Natural killer cell (primary cell): ENCODE measurements around the gene PCDH9. TPM values are rescaled to one million over a fixed set of nuclear protein-coding genes. Genes with fewer than 3 reads are reported as not detected.

ENCODE experiments used
- ATAC-seq, 3 donors: fragments of 150-1000 bp in 2 of 3; fragments of 200-7000 bp in 1 of 3; cut with Tn5 transposase; 1 replicate in 1 of 3; 2 replicates in 2 of 3; pipeline ENCODE4 v1.10.0; 2021; ENCODE audit warnings: mild to moderate bottlenecking in 2 of 3, moderate library complexity in 2 of 3
- DNase-seq, 2 donors: peaks; one replicate each; pipeline versions ENCODE4 v3.0.0 to v3.0.0-alpha.2; 2013 to 2021; ENCODE audit warnings: mixed read lengths in 1 of 2
- H3K27ac ChIP-seq: one replicate; pipeline ENCODE4 v1.5.1; 2013; ENCODE audit warnings: mild to moderate bottlenecking, low read length
- H3K27me3 ChIP-seq: one replicate; pipeline ENCODE4 v1.6.1; 2013; ENCODE audit warnings: low read length; ENCODE audit not compliant: control insufficient read depth, insufficient read depth
- H3K36me3 ChIP-seq: one replicate; pipeline ENCODE4 v1.6.1; 2013; ENCODE audit warnings: low read length; ENCODE audit not compliant: control insufficient read depth, insufficient read depth
- H3K4me1 ChIP-seq: one replicate; pipeline ENCODE4 v1.6.1; 2013; ENCODE audit warnings: low read length; ENCODE audit not compliant: control insufficient read depth, insufficient read depth
- H3K4me3 ChIP-seq: one replicate; pipeline ENCODE4 v1.5.1; 2013; ENCODE audit warnings: low read length
- H3K9me3 ChIP-seq: one replicate; pipeline ENCODE4 v1.6.1; 2013; ENCODE audit warnings: low read length; ENCODE audit not compliant: control insufficient read depth, insufficient read depth
- H3K27ac Mint-ChIP-seq, 2 donors: one replicate each; pipeline ENCODE4 v1.8.0; 2022; ENCODE audit warnings: mild to moderate bottlenecking in 2 of 2, mixed read lengths in 2 of 2, moderate library complexity in 1 of 2
- H3K27me3 Mint-ChIP-seq, 2 donors: one replicate each; pipeline ENCODE4 v1.8.0; 2022; ENCODE audit warnings: low read depth in 2 of 2, mixed read lengths in 2 of 2
- H3K36me3 Mint-ChIP-seq: one replicate; pipeline ENCODE4 v1.8.0; 2022; ENCODE audit warnings: mixed read lengths
- H3K4me1 Mint-ChIP-seq, 2 donors: one replicate each; pipeline ENCODE4 v1.8.0; 2022; ENCODE audit warnings: mixed read lengths in 2 of 2
- H3K4me3 Mint-ChIP-seq: one replicate; pipeline ENCODE4 v1.8.0; 2022; ENCODE audit warnings: mild to moderate bottlenecking, moderate library complexity, mixed read lengths
- H3K9me3 Mint-ChIP-seq, 2 donors: one replicate each; pipeline ENCODE4 v1.8.0; 2022; ENCODE audit warnings: mixed read lengths in 2 of 2
- WGBS: methylation state at CpG from one replicate; pipeline ENCODE4 v1.1.7; 2013; ENCODE audit warnings: missing lambda C conversion rate; ENCODE audit not compliant: insufficient coverage; 5-methylcytosine and 5-hydroxymethylcytosine counted together
- intact Hi-C: fragments of 100-400 bp; cut with micrococcal nuclease; formaldehyde crosslinking; loops from one replicate; pipeline ENCODE4 v1.14.2; 2022
- total RNA-seq, 4 donors: library from RNA; stranded (reverse); fragments of 120-200 nt in 1 of 4; gene quantifications; one replicate each; pipeline versions ENCODE4 v1.2.3 to v1.2.4, GENCODE V29; 2013 to 2022
- TF ChIP-seq, protein P1 (sequence below): fragments of 200-600 bp; IDR thresholded peaks from one replicate; pipeline ENCODE4 v1.8.0; 2022; ENCODE audit warnings: antibody characterized with exemption

PCDH9 gene
- total RNA-seq, 3 donors from 2014 or later (not counting 1 experiment from before 2014, with no cell fraction given): 0.43 to 1.5 (median 0.68) TPM

DNA sequence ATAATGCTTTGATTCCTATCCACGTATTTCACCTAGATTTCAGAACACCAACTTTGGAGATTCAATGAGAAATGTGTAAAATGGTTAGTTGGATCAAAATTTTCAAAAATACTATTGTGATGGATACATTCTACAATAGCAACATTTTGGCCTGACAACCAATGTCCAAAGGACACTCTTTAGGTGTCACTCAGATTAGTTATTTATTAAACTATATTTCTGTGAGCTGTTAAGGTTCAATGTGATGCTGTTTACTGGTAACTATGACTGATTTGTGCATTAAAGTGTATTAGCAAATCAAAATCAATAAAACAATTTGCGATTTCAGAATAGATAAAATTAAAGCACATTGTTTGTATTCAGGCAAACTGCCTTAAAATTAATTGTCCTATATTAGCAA, 149.8 kb downstream of the PCDH9 start:
- H3K27ac Mint-ChIP-seq: no peak overlapping the region
- no peak overlapping the region for H3K4me3 ChIP-seq
- H3K27me3 Mint-ChIP-seq: no peaks in the 10 kb centered on the region

GRCh38 chr13:67078062-67078461, 152.1 kb downstream of the PCDH9 start:
- H3K4me3 Mint-ChIP-seq: no peak overlapping the region
- H3K4me3 ChIP-seq: no peak overlapping the region
- no peak overlapping the region for H3K27ac Mint-ChIP-seq
- intact Hi-C loops: no loop called here
- no peaks in the 10 kb centered on the region for H3K4me1 Mint-ChIP-seq
- H3K36me3 ChIP-seq: no peaks in the 10 kb centered on the region
- DNase-seq (no peak), ATAC-seq (no peak)
- no peaks in the 10 kb centered on the region for H3K27me3 Mint-ChIP-seq
- TF ChIP-seq, protein P1, sequence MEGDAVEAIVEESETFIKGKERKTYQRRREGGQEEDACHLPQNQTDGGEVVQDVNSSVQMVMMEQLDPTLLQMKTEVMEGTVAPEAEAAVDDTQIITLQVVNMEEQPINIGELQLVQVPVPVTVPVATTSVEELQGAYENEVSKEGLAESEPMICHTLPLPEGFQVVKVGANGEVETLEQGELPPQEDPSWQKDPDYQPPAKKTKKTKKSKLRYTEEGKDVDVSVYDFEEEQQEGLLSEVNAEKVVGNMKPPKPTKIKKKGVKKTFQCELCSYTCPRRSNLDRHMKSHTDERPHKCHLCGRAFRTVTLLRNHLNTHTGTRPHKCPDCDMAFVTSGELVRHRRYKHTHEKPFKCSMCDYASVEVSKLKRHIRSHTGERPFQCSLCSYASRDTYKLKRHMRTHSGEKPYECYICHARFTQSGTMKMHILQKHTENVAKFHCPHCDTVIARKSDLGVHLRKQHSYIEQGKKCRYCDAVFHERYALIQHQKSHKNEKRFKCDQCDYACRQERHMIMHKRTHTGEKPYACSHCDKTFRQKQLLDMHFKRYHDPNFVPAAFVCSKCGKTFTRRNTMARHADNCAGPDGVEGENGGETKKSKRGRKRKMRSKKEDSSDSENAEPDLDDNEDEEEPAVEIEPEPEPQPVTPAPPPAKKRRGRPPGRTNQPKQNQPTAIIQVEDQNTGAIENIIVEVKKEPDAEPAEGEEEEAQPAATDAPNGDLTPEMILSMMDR: no peak
- no peaks in the 10 kb centered on the region for H3K4me1 ChIP-seq
- H3K27ac ChIP-seq: no peak overlapping the region
- no peaks in the 10 kb centered on the region for H3K36me3 Mint-ChIP-seq
- H3K9me3 ChIP-seq: no peaks in the 10 kb centered on the region
- no peaks in the 10 kb centered on the region for H3K27me3 ChIP-seq
- 89% methylated on average over 5 of the region's 5 CpGs for WGBS
- peaks cover 8 to 11% of the 10 kb centered on the region in 2 donors for H3K9me3 Mint-ChIP-seq

More for the DNA sequence above, 149.8 kb downstream of the PCDH9 start:
- Histone ChIP-seq H3K27me3 (no peaks in the 10 kb centered on the region), H3K9me3 (no peaks in the 10 kb centered on the region), H3K36me3 (no peaks in the 10 kb centered on the region), H3K4me1 (no peaks in the 10 kb centered on the region), H3K27ac (no peak overlapping the region)
- TF ChIP-seq, protein P1: no peak
- Mint-ChIP-seq H3K36me3 (no peaks in the 10 kb centered on the region), H3K4me3 (no peak overlapping the region), H3K9me3 (peaks cover 8 to 16% of the 10 kb centered on the region in 2 donors), H3K4me1 (no peaks in the 10 kb centered on the region)
- no CpG with 5 or more reads among the region's 2 CpGs for WGBS
- ATAC-seq (no peak), DNase-seq (no peak)
- intact Hi-C loops: no loop called here

- no peak overlapping the region for H3K27ac ChIP-seq
- H3K27me3 ChIP-seq: no peaks in the 10 kb centered on the region
- Mint-ChIP-seq H3K27me3 (no peaks in the 10 kb centered on the region), H3K27ac (no peak overlapping the region), H3K4me1 (peaks cover 0 to 4% of the 10 kb centered on the region in 2 donors), H3K4me3 (no peak overlapping the region), H3K9me3 (peaks cover 8 to 11% of the 10 kb centered on the region in 2 donors), H3K36me3 (no peaks in the 10 kb centered on the region)
- TF ChIP-seq, protein P1: no peak
- no peaks in the 10 kb centered on the region for H3K36me3 ChIP-seq
- ATAC-seq (no peak), DNase-seq (no peak)
- no peak overlapping the region for H3K4me3 ChIP-seq
- H3K4me1 ChIP-seq: no peaks in the 10 kb centered on the region
- intact Hi-C loops: no loop called here
- no peaks in the 10 kb centered on the region for H3K9me3 ChIP-seq
These were observed 153.0 kb downstream of the PCDH9 start for GRCh38 chr13:67077132-67077531.

- ATAC-seq (no peak), DNase-seq (no peak)
- WGBS: 64% methylated on average over 2 of the region's 3 CpGs
- no peaks in the 10 kb centered on the region for H3K36me3 Mint-ChIP-seq
- TF ChIP-seq, protein P1: no peak
- Histone ChIP-seq H3K27ac (no peak overlapping the region), H3K4me1 (no peaks in the 10 kb centered on the region), H3K9me3 (no peaks in the 10 kb centered on the region), H3K4me3 (no peak overlapping the region), H3K27me3 (no peaks in the 10 kb centered on the region), H3K36me3 (no peaks in the 10 kb centered on the region)
- H3K4me3 Mint-ChIP-seq: no peak overlapping the region
- no peaks in the 10 kb centered on the region for H3K27me3 Mint-ChIP-seq
- no peak overlapping the region for H3K27ac Mint-ChIP-seq
- intact Hi-C loops: no loop called here
- H3K4me1 Mint-ChIP-seq: peaks cover 0 to 6% of the 10 kb centered on the region in 2 donors
- H3K9me3 Mint-ChIP-seq: peaks cover 8 to 11% of the 10 kb centered on the region in 2 donors
These were observed 153.8 kb downstream of the PCDH9 start for GRCh38 chr13:67076378-67076777.
